ENCODE measurements around the gene LAMA1.
"Not testable (repeated sequence)": the region's sequence is repeated elsewhere in the genome, so short reads cannot be mapped to it uniquely, and the experiment has no call there.

Gene LAMA1, protein sequence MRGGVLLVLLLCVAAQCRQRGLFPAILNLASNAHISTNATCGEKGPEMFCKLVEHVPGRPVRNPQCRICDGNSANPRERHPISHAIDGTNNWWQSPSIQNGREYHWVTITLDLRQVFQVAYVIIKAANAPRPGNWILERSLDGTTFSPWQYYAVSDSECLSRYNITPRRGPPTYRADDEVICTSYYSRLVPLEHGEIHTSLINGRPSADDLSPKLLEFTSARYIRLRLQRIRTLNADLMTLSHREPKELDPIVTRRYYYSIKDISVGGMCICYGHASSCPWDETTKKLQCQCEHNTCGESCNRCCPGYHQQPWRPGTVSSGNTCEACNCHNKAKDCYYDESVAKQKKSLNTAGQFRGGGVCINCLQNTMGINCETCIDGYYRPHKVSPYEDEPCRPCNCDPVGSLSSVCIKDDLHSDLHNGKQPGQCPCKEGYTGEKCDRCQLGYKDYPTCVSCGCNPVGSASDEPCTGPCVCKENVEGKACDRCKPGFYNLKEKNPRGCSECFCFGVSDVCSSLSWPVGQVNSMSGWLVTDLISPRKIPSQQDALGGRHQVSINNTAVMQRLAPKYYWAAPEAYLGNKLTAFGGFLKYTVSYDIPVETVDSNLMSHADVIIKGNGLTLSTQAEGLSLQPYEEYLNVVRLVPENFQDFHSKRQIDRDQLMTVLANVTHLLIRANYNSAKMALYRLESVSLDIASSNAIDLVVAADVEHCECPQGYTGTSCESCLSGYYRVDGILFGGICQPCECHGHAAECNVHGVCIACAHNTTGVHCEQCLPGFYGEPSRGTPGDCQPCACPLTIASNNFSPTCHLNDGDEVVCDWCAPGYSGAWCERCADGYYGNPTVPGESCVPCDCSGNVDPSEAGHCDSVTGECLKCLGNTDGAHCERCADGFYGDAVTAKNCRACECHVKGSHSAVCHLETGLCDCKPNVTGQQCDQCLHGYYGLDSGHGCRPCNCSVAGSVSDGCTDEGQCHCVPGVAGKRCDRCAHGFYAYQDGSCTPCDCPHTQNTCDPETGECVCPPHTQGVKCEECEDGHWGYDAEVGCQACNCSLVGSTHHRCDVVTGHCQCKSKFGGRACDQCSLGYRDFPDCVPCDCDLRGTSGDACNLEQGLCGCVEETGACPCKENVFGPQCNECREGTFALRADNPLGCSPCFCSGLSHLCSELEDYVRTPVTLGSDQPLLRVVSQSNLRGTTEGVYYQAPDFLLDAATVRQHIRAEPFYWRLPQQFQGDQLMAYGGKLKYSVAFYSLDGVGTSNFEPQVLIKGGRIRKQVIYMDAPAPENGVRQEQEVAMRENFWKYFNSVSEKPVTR (N-terminal part only)

DNA sequence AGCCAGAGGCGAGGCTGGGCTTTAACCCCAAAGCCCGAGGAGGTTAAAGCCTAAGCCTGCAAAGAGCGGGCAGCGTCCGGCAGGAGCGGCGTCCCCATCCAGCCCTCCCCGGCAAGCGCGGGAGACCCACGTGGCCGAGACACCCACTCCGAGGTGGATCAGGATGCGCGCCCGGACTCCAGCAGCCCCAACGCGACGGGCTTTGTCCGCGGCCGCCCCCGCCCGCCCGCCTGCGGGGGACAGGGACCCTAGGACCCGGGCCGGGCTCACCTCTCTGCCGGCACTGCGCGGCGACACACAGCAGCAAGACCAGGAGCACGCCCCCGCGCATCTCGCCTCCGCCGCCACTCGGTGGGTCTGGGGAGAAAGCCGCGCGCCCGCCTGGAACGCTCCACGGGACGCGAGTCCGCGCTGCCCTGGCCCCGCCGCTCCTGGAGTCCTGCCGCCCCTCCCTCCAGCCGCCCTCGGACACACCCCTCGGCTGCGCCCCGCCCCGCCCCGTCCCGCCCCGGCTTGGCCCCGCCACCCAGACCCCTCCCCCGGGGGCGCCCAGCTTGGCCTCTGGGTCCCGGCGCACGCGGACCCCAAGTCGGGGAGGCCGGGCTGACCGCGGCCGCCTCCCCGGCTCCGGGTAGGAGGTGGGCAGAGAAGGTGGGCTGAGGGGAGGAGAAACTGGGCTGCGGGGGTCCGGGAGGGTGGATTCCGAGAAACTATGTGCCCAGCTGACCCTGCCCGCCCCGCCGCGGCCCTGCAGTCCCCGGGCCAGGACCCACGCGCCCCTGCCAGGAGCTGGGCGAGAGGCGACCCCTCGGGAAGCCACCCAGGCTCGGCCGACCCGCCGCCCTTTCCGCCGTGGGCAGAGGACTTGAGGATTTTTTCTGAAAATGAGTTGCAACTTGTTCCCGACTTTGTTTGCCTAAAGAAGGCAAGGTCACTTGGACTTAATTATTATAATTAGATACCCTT, at the start of gene LAMA1:
LAMA1 (minus strand) TSS at position 408 of the 966 bp plus-strand sequence; CDS start at position 331, 77 bp downstream.
- no peak for DNase-seq

DNA sequence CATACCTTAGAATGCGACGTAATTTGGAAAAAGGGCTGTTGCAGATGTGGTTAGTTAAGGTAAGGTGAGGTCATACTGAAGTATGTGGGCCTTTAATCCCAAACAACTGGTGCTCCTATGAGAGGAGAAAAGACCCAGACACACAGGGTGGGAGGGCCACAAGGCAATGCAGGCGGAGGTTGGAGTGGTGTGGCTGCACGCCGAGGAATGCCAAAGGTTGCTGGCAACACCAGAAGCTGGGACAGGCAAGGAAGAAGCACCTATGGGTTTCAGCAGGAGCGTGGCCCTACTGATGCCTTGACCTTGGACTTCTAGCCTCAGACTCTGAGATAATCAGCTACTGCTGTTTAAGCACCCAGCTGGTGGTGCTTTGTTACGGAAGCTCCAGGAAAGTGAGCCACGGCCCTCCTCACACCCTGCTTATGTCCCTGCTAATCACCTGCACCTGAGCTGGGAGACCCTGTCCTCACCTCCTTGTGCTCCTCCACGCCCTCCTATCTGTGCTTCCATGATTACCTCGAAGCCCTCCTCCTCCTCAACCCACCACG, 48.3 kb upstream of the LAMA1 start:
- DNase-seq = no peak

DNA sequence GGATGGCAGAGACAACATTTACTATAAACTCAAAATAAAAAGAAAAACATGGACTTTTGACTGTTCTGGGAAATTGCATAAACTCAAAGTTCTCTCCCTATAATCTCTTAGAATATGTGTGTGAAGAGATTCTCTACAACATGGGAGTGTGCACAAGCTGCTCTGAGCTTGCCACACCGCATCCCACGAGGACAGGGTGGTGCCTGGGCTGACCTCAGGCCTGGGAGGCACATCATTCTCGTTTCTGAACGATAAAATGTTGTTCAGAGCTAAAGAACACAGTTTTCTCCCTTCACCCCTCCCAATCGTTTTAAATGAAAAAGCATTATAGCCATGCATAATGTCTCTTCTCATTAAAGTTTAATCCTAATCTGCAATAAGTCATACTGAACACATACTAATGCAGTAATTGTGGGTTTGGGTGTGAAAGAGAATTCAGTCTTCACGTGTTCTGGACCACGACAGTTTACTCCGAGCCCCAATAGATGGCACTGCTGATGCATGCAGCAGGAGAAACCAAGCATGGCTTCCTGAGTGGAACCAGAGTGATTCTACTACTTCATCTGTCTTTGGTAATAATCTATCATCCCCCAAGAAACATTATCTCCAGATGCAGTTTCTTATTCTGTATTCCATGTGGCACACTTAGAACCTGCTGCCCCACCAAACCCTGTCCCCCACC, 46.9 kb upstream of the LAMA1 start:
- no peak for DNase-seq

DNA sequence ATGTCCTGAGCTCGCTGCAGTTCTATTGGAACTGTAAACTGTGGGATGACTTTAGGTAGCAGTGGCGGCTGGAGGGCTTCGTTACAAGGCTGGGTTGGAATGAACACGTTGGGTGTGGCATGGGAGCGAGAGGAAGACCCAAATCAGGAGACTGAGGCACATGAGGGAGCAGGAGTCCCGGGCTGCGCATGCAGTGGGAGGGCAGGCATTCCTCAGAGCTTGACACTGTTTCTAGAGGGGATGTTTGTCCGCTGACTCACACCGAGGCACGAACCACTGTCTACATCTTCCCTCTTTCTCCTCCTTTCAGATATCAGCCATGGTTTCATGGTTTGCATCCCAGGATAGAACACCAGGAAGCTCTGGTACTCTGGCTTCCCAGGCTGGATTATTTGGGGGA, 40.6 kb upstream of the LAMA1 start:
- no peak for DNase-seq

DNA sequence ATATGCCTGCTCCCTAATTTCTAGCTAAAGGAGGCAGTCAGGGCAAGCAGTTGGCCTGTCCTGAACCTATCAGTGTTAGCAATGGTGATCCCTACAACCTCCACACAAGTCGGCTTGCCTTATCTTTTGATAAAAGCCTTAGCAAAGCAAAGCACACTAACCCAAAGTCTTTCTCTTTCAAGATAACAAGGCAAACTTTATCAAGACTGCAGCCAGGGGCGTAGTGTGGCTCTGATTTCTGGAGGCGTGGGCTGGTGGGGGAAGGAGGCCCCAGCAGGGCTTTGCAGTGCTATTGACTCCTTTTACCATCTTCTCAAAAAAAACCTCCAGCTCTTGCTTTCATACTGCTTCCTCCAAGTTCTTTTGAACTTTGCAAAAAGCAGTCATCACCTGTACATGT, 40.2 kb upstream of the LAMA1 start:
- DNase-seq = no peak

DNA sequence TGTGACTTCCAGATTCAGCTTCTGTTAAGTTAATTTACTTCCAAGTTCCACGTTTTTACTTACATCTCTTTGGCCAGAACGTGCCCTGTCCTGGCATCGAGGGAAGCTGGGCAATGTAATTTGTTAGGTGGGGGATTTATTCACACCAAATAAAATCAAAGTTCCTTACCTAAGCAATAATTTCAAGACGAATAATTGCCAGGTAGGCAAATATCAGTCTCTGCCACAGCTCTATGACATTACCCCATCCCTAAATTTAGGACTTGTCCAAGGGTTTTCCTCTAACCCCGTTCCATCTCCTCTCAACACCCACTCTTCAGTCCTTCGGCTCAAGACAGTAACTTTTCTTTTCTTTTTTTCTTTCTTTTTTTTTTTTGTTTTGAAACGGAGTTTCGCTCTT, 38.3 kb upstream of the LAMA1 start:
- no peak for DNase-seq

DNA sequence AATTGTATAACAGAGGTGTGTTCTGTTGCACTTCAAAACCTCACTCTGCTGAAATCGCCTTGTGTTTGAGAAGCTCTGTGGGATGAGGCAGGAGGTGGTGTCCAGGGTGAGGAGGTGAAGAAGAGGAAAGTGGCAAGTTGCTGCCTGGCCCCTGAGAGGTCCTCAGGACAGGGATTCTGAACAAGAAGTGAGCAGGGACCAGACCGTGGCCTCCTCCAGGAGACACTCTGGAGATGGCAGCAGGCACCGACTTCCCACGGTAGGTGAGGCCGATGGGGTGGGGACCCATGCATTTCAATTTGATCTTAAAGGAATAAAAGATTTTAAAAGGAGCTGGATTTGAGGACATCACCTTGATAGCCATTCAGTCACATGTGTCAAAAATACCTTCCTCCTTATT, 37.5 kb upstream of the LAMA1 start:
- DNase-seq = no peak

DNA sequence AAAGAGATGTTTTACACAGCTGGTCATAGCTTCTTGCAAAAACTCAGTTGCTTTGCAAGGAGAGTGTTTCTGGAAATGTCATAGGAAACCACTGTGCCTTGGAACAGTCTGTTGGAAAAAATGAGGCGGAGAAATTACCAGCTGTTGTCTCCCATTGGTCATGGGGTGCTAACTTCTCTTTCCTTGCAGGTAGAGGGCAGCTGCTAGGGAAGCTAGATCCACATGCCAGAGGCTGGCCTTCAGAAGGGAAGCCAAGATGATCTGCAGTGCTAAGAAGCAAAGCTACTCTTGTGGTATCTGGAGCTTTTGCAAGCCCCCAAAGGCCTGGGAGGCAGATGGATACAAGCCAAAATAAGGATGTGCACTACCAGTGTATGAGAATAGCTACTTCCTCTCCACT, 34.8 kb upstream of the LAMA1 start:
- no peak for DNase-seq

DNA sequence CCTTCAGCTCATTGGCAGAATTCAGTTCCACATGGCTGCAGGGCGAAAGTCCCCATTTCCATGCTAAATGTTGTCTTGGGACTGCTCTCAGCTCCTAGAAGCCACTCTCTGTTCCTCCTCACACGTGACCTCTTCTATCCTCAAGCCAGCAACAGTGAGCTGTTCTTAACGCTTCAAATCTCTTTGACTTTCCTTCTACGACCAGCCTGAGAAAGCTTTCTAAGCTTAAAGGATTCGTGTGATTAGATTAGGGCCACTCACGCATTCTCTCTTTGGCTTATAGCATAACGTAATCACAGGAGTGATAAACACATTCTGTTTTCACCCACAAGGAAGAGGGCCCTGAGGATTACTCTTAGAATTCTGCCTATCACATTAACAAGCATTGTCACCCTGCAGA, 29.8 kb upstream of the LAMA1 start:
- no peak for DNase-seq

DNA sequence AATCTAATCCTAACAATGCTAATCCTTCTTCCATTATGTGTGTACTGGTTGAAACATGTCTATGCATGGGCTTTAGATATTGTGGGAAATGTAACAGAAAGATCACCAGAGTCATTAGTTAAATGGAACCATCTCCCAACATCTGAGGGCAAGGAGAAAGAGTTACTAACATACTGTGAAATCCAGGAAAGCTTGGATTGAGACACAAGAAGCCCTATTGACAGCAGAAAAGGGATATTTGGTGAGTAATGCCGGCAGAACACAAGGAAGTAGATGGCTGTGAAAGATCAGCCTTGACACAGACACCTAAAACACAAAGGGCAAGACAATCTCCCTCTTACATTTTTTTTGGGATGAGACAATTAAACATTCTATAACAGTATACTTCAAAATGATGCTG, 28.5 kb upstream of the LAMA1 start:
- no peak for DNase-seq

DNA sequence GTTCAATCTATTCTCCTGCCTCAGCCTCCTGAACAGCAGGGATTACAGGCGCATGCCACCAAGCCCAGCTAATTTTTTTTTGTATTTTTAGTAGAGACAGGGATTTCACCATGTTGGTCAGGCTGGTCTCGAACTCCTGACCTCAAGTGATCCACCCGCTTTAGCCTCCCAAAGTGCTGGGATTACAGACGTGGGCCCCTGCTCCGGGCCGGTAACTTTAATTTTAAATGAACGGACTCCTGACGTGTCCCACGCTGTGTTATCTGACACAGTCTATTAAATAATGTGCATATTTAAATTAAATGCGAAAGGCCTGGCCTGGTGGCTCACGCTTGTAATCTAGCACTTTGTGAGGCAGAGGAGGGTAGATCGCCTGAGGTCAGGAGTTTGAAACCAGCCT, 27.3 kb upstream of the LAMA1 start:
- DNase-seq = not testable (repeated sequence)

DNA sequence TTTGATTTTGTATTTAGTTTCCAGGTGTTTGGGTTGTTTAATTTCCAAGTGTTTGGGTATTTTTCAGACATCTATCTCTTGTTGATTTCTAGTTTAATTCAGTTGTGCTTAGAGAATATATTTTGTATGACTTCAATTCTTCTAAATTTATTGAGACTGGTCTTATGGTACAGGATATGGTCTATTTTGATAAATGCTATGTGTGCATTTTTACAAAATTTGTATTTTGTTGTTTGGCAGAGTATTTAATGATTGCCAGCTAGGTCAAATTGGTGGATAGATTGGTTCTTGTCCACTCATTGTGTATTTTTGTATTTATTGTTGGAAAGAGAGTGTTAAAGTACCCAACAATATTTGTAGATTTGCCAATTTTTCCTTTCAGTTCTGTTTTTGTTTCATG, 23.7 kb upstream of the LAMA1 start:
- no peak for DNase-seq

DNA sequence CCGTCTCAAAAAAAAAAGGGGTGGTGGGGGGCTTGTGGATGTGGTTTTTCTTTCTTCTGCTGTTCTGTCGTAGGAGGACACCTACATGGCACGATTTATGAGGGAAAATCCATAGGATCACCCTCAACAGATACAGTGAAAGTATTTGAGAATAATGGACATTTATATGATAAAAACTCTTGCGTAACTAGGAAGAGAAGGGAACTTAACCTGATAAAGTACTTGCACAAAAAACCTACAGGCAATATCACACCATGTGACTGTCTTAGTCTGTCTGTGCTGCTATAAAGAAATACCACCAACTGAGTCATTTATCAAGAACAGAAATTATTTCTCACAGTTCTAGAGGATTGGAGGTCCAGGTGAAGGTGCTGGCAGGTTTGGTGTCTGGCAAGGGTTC, 21.8 kb upstream of the LAMA1 start:
- no peak for DNase-seq

DNA sequence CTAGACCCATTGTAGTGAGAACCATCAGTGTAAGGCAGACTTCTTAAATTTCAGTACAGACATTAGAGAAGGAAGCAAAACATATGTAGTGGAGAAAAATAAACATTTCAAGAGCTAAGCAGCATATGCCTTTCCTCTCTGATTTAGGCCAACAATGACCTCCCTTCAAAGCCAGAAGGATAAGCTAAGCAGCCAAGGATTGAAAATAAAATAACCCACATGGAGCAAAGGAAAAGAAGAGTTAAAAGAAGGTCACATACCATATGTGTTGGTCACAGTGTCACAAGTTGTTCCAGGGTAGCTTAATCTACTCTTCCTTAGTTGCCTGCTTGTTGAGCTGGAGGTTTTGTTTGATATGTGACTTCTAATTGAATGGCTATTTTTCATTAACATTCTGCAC, 15.6 kb upstream of the LAMA1 start:
- DNase-seq = no peak

DNA sequence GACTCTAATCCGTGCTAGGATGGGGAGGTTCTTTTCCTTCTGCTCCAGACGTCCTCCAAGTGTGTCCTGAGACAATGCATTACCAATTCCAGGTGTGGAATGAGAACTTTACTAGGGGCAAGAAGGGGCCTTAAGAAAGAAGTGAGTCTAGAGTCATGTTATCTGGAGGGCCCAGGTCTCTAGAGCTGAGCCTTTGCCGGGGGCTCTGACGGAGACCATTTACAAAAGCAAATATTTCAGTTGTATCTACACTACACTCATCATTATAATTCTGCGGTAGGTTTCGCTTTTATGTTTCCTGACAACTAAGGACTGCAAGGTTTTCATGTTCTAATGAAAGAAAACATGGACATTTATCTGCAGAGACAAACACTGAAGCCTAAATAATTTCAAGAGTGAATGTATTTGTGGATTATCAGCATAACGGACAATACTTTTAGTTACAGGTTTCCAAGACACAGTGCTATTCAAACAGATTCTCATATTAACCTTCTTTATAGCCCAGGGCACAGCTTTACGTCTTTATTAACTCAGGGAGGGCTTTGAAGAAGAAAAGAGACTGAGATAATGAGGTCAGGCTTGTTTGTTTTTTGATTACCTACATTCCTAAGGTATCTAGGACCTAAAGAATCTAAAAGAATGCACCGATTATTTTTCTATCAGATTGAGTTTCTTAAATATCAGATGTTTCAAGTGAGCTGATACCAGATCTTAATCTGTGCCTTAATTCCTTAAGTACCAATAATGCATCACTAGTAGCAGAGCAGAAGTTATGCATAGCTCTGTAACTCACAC, 15.0 kb upstream of the LAMA1 start:
- DNase-seq = no peak

DNA sequence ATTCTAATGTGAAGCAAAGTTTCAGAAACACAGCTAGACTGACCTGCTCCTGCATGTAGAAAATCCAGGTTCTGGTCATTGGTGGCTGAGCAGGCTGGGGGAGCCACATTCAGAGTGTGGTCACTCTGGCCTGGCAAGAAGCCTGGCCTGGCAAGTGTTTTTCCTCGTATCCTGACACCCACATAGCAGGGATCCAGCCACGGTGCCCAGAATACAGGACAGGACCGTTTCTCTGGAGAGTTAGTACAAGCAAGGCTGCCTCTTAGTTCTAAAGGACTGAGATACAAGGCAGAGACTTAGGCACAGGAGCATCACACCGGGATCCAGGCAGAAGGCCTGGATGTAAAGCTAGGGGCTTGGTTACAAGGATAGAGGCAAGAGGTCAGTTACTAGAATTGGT, 4.8 kb upstream of the LAMA1 start:
- no peak for DNase-seq

DNA sequence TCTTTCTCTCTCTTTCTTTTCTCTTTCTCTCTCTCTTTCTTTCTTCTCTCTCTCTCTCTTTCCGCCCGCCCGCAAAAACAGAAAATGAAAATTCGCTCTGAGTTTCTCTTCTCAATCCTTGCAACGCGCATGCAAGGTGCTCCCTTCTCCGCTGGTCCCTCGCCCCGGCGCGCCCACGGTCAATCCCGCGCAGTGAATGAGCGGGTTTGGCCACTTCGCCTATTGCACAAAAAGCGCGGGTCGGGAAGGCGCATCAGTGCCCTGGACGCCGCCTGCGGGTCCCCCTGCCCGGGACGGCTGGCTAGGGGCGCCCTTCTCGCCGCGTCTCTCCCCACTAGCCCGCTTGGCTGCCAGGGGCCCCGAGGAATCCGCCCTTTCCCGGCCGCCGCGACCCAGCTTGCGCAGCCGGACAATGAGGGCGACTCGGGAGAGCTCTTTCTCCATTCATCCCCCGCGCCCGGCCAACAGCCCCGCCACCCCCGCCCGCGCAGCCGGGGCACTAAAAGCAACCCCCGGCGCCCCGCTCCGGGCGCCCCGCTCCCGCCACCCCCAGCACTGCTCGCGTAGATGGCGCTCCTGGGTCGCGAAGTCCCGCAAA, 706 bp downstream of the LAMA1 start:
- DNase-seq = no peak

DNA sequence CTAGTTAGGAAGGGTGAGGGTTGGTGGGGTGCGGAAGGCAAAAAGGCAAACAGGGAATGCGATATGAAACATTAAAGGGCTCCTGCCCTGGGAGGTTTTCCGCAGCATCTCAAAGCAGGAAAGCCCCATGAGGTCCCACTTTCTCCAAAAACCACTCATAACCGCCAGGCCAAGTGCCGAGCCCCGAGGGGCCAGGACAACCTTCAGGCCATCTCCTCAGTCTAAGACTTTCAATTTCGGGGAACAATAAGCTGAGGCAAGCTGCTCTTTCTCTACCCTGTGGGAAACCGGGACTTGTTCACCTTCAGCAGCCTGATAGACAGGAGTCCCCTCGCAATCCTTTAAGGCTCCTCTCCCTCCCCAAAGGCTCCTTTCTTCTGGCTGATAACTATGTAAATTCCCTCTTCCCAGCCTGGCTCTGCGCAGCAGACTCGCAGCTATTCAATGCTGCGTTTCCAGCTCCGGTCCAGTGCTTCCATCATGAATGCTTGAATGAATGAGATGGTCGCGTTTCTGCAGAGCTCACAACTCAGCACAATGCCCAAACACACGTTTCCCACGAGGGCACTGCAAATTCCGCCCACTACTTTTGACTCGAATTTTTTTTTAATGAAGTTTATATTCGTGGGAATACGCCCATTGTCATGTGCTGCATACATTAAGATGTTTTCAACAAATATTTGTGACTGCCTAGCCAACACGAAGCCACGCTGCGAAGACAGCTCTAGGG, 1.4 kb downstream of the LAMA1 start:
- no peak for DNase-seq

DNA sequence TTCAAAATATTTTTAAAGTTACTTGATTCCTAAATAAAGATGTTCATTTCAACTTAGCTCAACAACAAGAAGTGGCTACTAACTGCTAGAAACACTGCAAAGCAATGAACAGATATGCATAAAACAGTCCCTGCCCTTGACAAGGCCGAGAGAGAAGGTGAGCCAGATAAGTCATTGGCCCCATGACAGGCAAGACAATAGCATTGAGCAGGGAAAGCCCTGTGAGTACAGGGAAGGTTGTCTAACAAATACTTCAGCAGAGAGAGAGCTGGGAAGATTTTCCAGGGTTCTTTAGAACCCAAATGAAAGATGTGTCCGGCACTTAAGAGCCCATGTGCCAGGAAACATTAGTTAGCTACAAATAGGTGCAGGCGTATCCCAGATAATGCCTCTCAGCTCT, 4.7 kb downstream of the LAMA1 start:
- DNase-seq = no peak

Measured in inflammatory macrophage treated with lipopolysaccharide for 4 hours (primary cell).